HepG2 (cell line): ENCODE data around the gene PRM3. TPM values are rescaled to one million over a fixed set of nuclear protein-coding genes. Genes with fewer than 3 reads are reported as not detected.
A peak's percentile ranks its signal among the peaks of the same experiment; 100 is the strongest.

Source experiments
- BRCA1 ChIP-seq: sonication (generic); formaldehyde crosslinking; IDR thresholded peaks from 2 replicates; pipeline ENCODE4 v1.4.0; 2020; ENCODE audit warnings: missing genetic modification reagents
- HNF1A ChIP-seq, 2 experiments: sonication (generic) in 1 of 2; formaldehyde crosslinking in 1 of 2; IDR thresholded peaks; 2 replicates each; pipeline versions ENCODE4 v1.4.0 to v1.6.1; 2016 to 2020; ENCODE audit warnings: borderline replicate concordance in 1 of 2, low read depth in 1 of 2, mild to moderate bottlenecking in 1 of 2, missing genetic modification reagents in 1 of 2
- HNRNPL ChIP-seq: fragments of 200-400 bp; formaldehyde crosslinking; IDR thresholded peaks from 2 replicates; pipeline ENCODE4 v1.6.1; 2017; ENCODE audit warnings: mild to moderate bottlenecking, low read depth, low read length
- HOXD1 ChIP-seq: sonication (generic); formaldehyde crosslinking; IDR thresholded peaks from 2 replicates; pipeline ENCODE4 v1.5.0; 2020; ENCODE audit warnings: missing genetic modification reagents
- KDM1A ChIP-seq: IDR thresholded peaks from 2 replicates; pipeline ENCODE4 v1.6.1; 2016; ENCODE audit warnings: missing compliant biosample characterization
- KMT2B ChIP-seq: IDR thresholded peaks from 2 replicates; pipeline ENCODE4 v1.6.1; 2016; ENCODE audit warnings: missing genetic modification reagents, missing compliant biosample characterization
- MAF1 ChIP-seq: sonication (generic); formaldehyde crosslinking; IDR thresholded peaks from 2 replicates; pipeline ENCODE4 v1.5.0; 2020; ENCODE audit warnings: missing genetic modification reagents, borderline replicate concordance
- NCOR1 ChIP-seq: fragments of 200-600 bp; sonication (generic); IDR thresholded peaks from 2 replicates; pipeline ENCODE4 v1.7.0; 2017; ENCODE audit warnings: antibody characterized with exemption, low read length, borderline replicate concordance
- PHF8 ChIP-seq: sonication (generic); formaldehyde crosslinking; IDR thresholded peaks from 2 replicates; pipeline ENCODE4 v1.5.0; 2020; ENCODE audit warnings: missing genetic modification reagents
- SAFB2 ChIP-seq: sonication (generic); formaldehyde crosslinking; IDR thresholded peaks from 2 replicates; pipeline ENCODE4 v1.5.1; 2020; ENCODE audit warnings: missing genetic modification reagents, low read depth, mild to moderate bottlenecking, borderline replicate concordance
- SALL2 ChIP-seq: sonication (generic); formaldehyde crosslinking; IDR thresholded peaks from 2 replicates; pipeline ENCODE4 v1.8.1; 2023; ENCODE audit warnings: mild to moderate bottlenecking, missing genetic modification reagents, inconsistent platforms
- U2AF1 ChIP-seq: fragments of 200-400 bp; formaldehyde crosslinking; optimal IDR thresholded peaks from 2 replicates; pipeline ENCODE3; 2017; ENCODE audit warnings: mild to moderate bottlenecking, low read depth, low read length
- ZSCAN22 ChIP-seq: sonication (generic); formaldehyde crosslinking; IDR thresholded peaks from 2 replicates; pipeline ENCODE4 v1.4.0; 2020; ENCODE audit warnings: mild to moderate bottlenecking, missing genetic modification reagents
- polyA plus RNA-seq, 8 experiments: library from polyadenylated mRNA; depleted of rRNA in 3 of 8; stranded (reverse) in 7 of 8; unstranded in 1 of 8; fragments of >200 nt; fragmentation: Illumina TruSeq in 4 of 8; extraction: Trizol in 4 of 8; gene quantifications; 2 replicates each; pipeline versions ENCODE4 v1.2.1 to v1.2.3, GENCODE V29; 2011 to 2016; ENCODE audit warnings: low read depth in 4 of 8, missing spikeins in 1 of 8, mixed read lengths in 1 of 8; ENCODE audit not compliant: insufficient read depth in 1 of 8
- total RNA-seq, 5 experiments: library from RNA; depleted of rRNA; stranded (reverse); fragments of >200 nt; fragmentation: Illumina TruSeq; extraction: Trizol; gene quantifications; 2 replicates each; pipeline ENCODE4 v1.2.3, GENCODE V29; 2016; ENCODE audit warnings: low read depth in 1 of 5
- TF ChIP-seq, protein P1 (sequence below): sonication (generic); formaldehyde crosslinking; IDR thresholded peaks from 2 replicates; pipeline ENCODE4 v1.4.0; 2020; ENCODE audit warnings: mild to moderate bottlenecking, missing genetic modification reagents
- TF ChIP-seq, protein P2 (sequence below): sonication (generic); formaldehyde crosslinking; IDR thresholded peaks from 2 replicates; pipeline ENCODE4 v1.5.0; 2020; ENCODE audit warnings: missing genetic modification reagents

The PRM3 gene
- total and polyA plus RNA-seq, 2 of the 13 experiments (the other 11 are each of a cell fraction or from before 2014, with no cell fraction given), result not detected

DNA sequence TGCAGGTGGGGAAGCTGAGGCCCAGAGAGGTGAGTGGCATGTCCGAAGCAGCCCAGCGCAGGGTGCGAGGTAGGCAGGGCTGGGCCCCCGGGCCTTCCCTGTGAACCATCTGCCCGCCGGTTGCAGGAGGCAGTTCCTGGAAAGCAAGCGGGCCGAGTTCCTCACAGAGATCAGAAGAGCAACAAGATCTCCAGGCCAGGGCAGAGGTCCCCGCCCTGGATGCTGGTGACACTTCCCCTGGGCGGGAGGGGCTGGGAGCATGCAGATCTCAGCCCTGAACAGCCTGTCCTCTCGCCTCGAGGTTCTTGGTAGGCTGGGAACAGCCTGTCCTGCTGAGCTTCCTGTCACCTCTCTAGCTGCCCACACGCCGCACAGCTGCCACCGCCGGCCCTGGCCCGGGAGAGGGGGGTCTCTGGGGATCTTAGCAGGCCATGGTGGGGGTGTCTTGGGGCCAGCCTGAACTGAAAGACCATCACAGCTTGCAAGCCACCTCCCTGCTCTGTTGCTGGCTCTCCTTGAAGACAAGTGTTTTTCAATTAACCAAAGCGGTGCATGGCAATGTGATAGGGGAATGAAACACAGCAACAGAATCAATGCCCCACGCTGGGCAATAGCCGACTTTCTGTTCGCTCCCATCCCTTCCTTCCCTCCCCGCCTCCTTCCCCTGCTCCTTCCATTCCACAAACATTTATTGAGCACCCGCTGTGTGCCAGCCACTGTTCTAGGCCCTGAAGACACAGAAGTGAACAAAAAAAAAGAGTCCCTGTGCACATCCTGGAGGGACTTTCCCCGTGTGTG lies 49.1 kb downstream of the PRM3 start (continued):
- TF ChIP-seq HNF1A (IDR thresholded peaks at IDR 0.05; ENCODE audit: low read depth), result no peak
- TF ChIP-seq HNF1A (CRISPR knock-in tag; IDR thresholded peaks at IDR 0.05; ENCODE audit: borderline replicate concordance), result no peak
- 0 out of 2 replicates have a peak, but pooled peaks have one; percentile 38 for TF ChIP-seq MAF1
- TF ChIP-seq KMT2B, result 0 out of 2 replicates have a peak, but pooled peaks have one; percentile 33
- TF ChIP-seq, protein P1, sequence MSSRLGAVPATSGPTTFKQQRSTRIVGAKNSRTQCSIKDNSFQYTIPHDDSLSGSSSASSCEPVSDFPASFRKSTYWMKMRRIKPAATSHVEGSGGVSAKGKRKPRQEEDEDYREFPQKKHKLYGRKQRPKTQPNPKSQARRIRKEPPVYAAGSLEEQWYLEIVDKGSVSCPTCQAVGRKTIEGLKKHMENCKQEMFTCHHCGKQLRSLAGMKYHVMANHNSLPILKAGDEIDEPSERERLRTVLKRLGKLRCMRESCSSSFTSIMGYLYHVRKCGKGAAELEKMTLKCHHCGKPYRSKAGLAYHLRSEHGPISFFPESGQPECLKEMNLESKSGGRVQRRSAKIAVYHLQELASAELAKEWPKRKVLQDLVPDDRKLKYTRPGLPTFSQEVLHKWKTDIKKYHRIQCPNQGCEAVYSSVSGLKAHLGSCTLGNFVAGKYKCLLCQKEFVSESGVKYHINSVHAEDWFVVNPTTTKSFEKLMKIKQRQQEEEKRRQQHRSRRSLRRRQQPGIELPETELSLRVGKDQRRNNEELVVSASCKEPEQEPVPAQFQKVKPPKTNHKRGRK (CRISPR knock-in tag), result peak; percentile 24; the same call in 1 of the 2 replicates
- TF ChIP-seq, protein P2, sequence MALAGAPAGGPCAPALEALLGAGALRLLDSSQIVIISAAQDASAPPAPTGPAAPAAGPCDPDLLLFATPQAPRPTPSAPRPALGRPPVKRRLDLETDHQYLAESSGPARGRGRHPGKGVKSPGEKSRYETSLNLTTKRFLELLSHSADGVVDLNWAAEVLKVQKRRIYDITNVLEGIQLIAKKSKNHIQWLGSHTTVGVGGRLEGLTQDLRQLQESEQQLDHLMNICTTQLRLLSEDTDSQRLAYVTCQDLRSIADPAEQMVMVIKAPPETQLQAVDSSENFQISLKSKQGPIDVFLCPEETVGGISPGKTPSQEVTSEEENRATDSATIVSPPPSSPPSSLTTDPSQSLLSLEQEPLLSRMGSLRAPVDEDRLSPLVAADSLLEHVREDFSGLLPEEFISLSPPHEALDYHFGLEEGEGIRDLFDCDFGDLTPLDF (CRISPR knock-in tag), result peak; percentile 40; the same call in 1 of the 2 replicates
- 0 out of 2 replicates have a peak, but pooled peaks have one; percentile 34 for TF ChIP-seq HOXD1 (CRISPR knock-in tag)
- no peak for TF ChIP-seq PHF8
- no peak for TF ChIP-seq U2AF1
- no peak for TF ChIP-seq NCOR1
- no peak for TF ChIP-seq KDM1A (CRISPR knock-in tag)
- TF ChIP-seq HNRNPL, result 0 out of 2 replicates have a peak, but pooled peaks have one; percentile 32
- peak; percentile 70; the same call in 1 of the 2 replicates for TF ChIP-seq BRCA1 (CRISPR knock-in tag)
- TF ChIP-seq SALL2 (CRISPR knock-in tag), result 0 out of 2 replicates have a peak, but pooled peaks have one; percentile 28
- no peak for TF ChIP-seq ZSCAN22 (CRISPR knock-in tag)
- 0 out of 2 replicates have a peak, but pooled peaks have one; percentile 50 for TF ChIP-seq SAFB2 (CRISPR knock-in tag)
